Upper lobe of left lung (tissue), 6 donors: ENCODE data around the gene MUC5AC. TPM values are rescaled to one million over a fixed set of nuclear protein-coding genes. Genes with fewer than 3 reads are reported as not detected.

Experiments used
- ATAC-seq, 2 donors: fragments of 200-7000 bp; cut with Tn5 transposase; one replicate each; pipeline ENCODE4 v1.9.1; 2022; ENCODE audit warnings: mild to moderate bottlenecking in 2 of 2, moderate library complexity in 2 of 2; ENCODE audit not compliant: low FRiP score in 2 of 2
- DNase-seq, 2 donors: peaks; one replicate each; pipeline ENCODE4 v3.0.0-alpha.2; 2019 to 2020
- H3K27ac ChIP-seq, 4 donors: fragments of 200-600 bp; sonication (generic); one replicate each; pipeline ENCODE4 v1.5.1; 2016 to 2019
- H3K27me3 ChIP-seq, 4 donors: fragments of 200-600 bp; sonication (generic); one replicate each; pipeline ENCODE4 v1.5.1; 2017 to 2019
- H3K36me3 ChIP-seq, 4 donors: fragments of 200-600 bp; sonication (generic); one replicate each; pipeline ENCODE4 v1.5.1; 2016 to 2019
- H3K4me1 ChIP-seq, 4 donors: fragments of 200-600 bp; sonication (generic); one replicate each; pipeline ENCODE4 v1.5.1; 2018 to 2019
- H3K4me3 ChIP-seq, 4 donors: fragments of 200-600 bp; sonication (generic); one replicate each; pipeline ENCODE4 v1.5.1; 2017 to 2019; ENCODE audit warnings: mild to moderate bottlenecking in 2 of 4, moderate library complexity in 1 of 4
- H3K9me3 ChIP-seq, 4 donors: fragments of 200-600 bp; sonication (generic); one replicate each; pipeline ENCODE4 v1.5.1; 2018 to 2019
- EP300 ChIP-seq, 4 donors: sonication (generic); formaldehyde crosslinking; IDR thresholded peaks; one replicate each; pipeline ENCODE4 v1.5.1; 2017; ENCODE audit warnings: antibody characterized with exemption in 4 of 4, control low read depth in 2 of 4
- POLR2A ChIP-seq, 4 donors: fragments of 450-650 bp; IDR thresholded peaks; one replicate each; pipeline ENCODE4 v1.5.1; 2016 to 2017; ENCODE audit warnings: antibody characterized with exemption in 4 of 4, mild to moderate bottlenecking in 2 of 4
- POLR2AphosphoS5 ChIP-seq, 2 donors: sonication (generic); formaldehyde crosslinking; IDR thresholded peaks; one replicate each; pipeline ENCODE4 v1.5.1; 2017; ENCODE audit warnings: antibody characterized with exemption in 2 of 2
- WGBS, 2 donors: methylation state at CpG; one replicate each; pipeline ENCODE4 v1.1.5; 2017 to 2018; 5-methylcytosine and 5-hydroxymethylcytosine counted together
- total RNA-seq, 6 donors: library from RNA; depleted of rRNA in 4 of 6; stranded (reverse); fragments of >200 nt in 4 of 6; gene quantifications; one replicate each; pipeline versions ENCODE4 v1.1.0 to v1.2.1, GENCODE V29; 2016 to 2021
- TF ChIP-seq, protein P1 (sequence below), 6 experiments: fragments of 450-650 bp in 4 of 6; fragments of 200-600 bp in 2 of 6; sonication (generic) in 2 of 6; IDR thresholded peaks; one replicate each; pipeline ENCODE4 v1.5.1; 2016 to 2019; ENCODE audit warnings: antibody characterized with exemption in 6 of 6
- donor health status: DM: no; HTN: no; CAD: no; lungs with moderate emphysema.
- donor health status: DM: no; HTN: yes; CAD: no; lungs with severe emphysema.

The MUC5AC gene
- total RNA-seq, 6 donors from 2014 or later = under 0.01 to 7.3 (median 0.78) TPM; not detected in 1

DNA sequence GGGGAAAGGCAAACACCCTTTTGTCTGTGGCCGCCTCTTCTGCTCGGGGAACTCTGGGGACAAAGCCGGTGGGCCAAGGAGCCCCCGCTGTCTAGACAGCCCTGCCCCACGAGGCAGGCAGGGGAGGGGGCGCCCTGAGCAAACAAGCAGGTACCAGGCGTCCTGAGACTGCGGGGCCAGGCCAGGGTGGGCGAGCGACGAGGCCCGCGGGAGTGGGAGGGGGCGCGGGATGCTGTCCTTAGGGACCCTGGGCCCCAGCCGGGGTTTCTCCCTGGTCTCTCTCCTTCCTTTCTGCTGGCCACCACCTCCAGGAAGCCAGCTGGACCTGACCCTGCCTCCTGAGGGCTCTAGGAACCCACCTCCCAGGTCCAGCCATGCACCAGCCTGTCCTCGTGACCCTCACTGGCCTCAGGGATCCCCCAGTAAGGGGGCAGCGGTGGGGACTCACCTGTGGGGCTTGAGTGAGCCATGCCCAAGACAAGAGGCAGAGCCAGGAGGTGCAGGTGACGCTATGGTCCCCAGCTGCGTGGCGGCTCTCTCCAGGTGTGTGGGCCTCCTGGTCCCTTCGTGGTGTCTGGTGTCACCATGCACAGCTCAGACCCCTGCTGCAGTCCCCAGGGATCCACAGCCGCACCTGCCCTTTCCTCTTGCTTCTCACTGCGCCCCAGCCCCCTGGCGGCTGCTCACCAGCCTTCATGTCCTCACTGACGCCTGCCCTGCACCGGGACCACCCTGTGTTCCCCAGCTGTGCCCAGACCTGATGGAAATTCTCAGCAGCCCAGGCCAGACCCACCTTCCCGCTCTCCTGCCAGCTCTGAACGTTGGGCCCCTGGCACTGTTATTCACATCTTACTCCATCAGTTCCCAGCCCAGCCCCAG, 26.5 kb upstream of the MUC5AC start:
- no peak overlapping the region for H3K27ac ChIP-seq
- 61 to 66% methylated on average over 15 to 24 of the region's 29 CpGs for WGBS, 2 donors
- no peak overlapping the region for H3K4me3 ChIP-seq
- ATAC-seq (peak in 1 of 2 donors; percentile 2), DNase-seq (peak; percentile 15 to 69)
- no peaks in the 10 kb centered on the region for H3K4me1 ChIP-seq
- TF ChIP-seq, protein P1, sequence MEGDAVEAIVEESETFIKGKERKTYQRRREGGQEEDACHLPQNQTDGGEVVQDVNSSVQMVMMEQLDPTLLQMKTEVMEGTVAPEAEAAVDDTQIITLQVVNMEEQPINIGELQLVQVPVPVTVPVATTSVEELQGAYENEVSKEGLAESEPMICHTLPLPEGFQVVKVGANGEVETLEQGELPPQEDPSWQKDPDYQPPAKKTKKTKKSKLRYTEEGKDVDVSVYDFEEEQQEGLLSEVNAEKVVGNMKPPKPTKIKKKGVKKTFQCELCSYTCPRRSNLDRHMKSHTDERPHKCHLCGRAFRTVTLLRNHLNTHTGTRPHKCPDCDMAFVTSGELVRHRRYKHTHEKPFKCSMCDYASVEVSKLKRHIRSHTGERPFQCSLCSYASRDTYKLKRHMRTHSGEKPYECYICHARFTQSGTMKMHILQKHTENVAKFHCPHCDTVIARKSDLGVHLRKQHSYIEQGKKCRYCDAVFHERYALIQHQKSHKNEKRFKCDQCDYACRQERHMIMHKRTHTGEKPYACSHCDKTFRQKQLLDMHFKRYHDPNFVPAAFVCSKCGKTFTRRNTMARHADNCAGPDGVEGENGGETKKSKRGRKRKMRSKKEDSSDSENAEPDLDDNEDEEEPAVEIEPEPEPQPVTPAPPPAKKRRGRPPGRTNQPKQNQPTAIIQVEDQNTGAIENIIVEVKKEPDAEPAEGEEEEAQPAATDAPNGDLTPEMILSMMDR (IDR thresholded peaks at IDR 0.05) = no peak
- TF ChIP-seq POLR2A (IDR thresholded peaks at IDR 0.05) (no peak), POLR2AphosphoS5 (IDR thresholded peaks at IDR 0.05) (no peak), EP300 (IDR thresholded peaks at IDR 0.05) (no peak)
- H3K9me3 ChIP-seq = peaks cover 7 to 17% (median 13%) of the 10 kb centered on the region in 4 donors
- no peaks in the 10 kb centered on the region for H3K36me3 ChIP-seq
- no peaks in the 10 kb centered on the region for H3K27me3 ChIP-seq

DNA sequence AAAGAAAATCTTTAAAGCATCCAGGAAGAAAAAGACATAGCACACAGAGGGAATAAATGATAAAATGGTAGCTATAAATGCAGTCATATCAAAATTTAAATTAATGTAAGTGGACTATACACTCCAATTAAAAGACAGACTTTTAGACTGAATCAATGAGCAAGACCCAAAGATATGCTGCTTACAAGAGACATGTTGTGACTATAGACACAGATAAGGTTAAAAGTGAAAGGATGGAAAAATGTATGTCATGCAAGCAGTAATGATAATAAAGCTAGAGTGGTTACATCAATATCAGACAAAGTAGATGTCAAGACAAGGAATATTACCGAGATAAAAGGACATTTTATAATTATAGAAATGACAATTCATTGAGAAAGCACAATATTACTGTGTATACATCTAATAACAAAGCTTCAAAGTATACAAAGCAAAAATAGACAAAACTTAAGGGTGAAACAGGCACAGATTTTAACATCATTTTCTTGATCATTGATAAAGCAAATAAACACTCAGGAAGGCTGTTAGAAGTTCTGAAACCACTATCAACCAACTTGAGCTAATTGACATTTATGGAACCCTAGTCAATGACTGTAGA, 22.8 kb upstream of the MUC5AC start:
- WGBS, 2 donors = 70% methylated on average over 1 of the region's 1 CpG
- Histone ChIP-seq H3K27ac (no peak overlapping the region), H3K9me3 (peaks cover 7 to 17% (median 13%) of the 10 kb centered on the region in 4 donors), H3K27me3 (no peaks in the 10 kb centered on the region), H3K4me3 (no peak overlapping the region), H3K4me1 (no peaks in the 10 kb centered on the region), H3K36me3 (no peaks in the 10 kb centered on the region)
- DNase-seq (no peak), ATAC-seq (no peak)
- no peak for TF ChIP-seq POLR2AphosphoS5 (IDR thresholded peaks at IDR 0.05)
- TF ChIP-seq EP300 (IDR thresholded peaks at IDR 0.05) = no peak
- TF ChIP-seq POLR2A (IDR thresholded peaks at IDR 0.05) = no peak
- TF ChIP-seq, protein P1 (IDR thresholded peaks at IDR 0.05) = no peak

DNA sequence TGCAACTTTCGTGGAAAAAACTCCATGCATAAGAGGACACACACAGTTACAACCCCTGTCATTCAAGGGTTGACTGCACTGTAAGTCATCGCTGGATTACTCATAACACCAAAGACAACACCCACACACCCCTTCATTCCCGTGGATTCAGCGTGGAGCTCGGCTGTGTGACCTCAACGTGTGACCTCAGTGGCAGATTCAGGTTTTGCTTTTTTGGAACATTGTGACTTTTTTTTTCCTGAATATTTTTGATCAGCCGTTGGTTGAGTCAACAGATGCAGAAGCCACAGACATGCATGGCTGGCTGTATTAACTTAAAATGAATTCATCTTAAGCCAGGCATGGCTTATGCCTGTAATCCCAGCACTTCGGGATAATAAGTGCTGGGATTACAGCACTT, 19.7 kb upstream of the MUC5AC start:
- H3K27me3 ChIP-seq = no peaks in the 10 kb centered on the region
- H3K9me3 ChIP-seq = peaks cover 7 to 17% (median 14%) of the 10 kb centered on the region in 4 donors
- TF ChIP-seq EP300 (IDR thresholded peaks at IDR 0.05) (no peak), POLR2AphosphoS5 (IDR thresholded peaks at IDR 0.05) (no peak), POLR2A (IDR thresholded peaks at IDR 0.05) (no peak)
- TF ChIP-seq, protein P1 (IDR thresholded peaks at IDR 0.05) = no peak
- no peak for ATAC-seq
- no peaks in the 10 kb centered on the region for H3K36me3 ChIP-seq
- WGBS, 2 donors = 75 to 78% methylated on average over 8 of the region's 8 CpGs
- no peaks in the 10 kb centered on the region for H3K4me1 ChIP-seq
- no peak for DNase-seq
- H3K27ac ChIP-seq = no peak overlapping the region
- no peak overlapping the region for H3K4me3 ChIP-seq

DNA sequence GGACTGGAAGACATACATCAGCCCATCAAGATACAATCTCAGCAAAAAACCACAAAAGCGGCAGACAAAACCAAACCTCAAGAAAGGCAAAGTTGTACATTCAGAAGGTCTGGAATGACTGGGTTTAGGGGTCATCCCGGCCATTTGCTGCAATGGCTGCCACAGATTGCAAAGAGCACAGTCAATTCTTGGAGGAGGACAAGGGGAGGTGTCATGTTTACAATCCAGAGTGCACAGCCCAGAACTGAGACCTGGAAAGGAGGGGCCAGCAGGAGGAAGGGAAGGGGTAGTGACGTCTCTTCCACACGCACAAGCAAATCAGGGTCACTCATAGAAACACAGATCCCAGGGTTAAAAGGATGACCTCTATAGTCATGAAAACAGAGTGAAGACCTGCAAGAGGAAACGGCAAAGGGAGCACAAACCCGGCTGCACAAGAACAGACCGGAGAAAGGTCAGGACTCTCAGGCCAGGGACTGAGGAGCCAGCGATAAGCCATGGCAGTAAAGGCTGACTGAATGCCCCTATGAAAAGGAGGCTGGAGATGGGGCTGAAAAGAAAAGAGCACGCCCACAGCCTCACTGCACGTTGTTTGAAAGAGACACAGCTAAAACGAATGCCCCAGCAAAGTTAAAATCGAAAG, 18.2 kb upstream of the MUC5AC start:
- Histone ChIP-seq H3K9me3 (peaks cover 7 to 19% (median 8%) of the 10 kb centered on the region in 4 donors), H3K27ac (no peak overlapping the region), H3K4me3 (no peak overlapping the region), H3K4me1 (no peaks in the 10 kb centered on the region), H3K36me3 (no peaks in the 10 kb centered on the region), H3K27me3 (no peaks in the 10 kb centered on the region)
- TF ChIP-seq, protein P1 (IDR thresholded peaks at IDR 0.05) = no peak
- TF ChIP-seq EP300 (IDR thresholded peaks at IDR 0.05) = no peak
- TF ChIP-seq POLR2A (IDR thresholded peaks at IDR 0.05) = no peak
- no peak for TF ChIP-seq POLR2AphosphoS5 (IDR thresholded peaks at IDR 0.05)
- no peak for DNase-seq
- WGBS, 2 donors = 47 to 49% methylated on average over 12 of the region's 12 CpGs
- no peak for ATAC-seq
